ENCODE results near the gene MRGPRX3. TPM values are rescaled to one million over a fixed set of nuclear protein-coding genes. Genes with fewer than 3 reads are reported as not detected.

MRGPRX3 gene
- total and polyA plus RNA-seq, 2 of the 8 experiments (the other 6 are each of a cell fraction or from before 2014, with no cell fraction given), result not detected

DNA sequence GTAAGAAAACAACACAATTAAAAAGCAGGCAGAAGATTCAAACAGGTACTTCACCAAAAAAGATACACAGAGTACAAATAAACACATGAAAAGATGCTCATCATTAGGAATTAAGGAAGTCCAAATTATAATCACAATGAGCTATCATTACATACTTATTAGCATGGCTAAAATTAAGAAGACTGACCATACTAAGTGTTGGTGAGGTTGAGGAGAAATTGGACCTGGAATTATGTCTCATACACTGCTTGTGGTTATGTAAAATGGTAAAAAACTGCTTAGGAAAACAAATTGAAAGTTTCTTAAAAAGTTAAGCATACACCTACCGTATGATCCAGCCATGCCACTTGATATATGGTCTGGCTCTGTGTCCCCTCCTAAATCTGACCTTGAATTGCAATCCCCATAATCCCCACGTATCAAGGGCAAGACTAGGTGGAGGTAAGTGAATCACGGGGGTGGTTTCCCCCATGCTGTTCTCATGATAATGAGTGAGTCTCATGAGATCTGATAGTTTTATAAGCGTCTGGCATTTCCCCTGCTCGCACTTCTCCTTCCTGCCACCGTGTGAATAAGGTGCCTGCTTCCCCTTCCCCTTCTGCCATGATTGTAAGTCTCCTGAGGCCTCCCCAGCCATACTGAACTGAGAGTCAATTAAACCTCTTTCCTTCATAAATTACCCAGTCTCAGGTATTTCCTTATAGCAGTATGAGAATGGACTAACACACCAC lies 31.3 kb upstream of the MRGPRX3 start (continued):
- no peak for TF ChIP-seq KDM1A (IDR thresholded peaks at IDR 0.05; ENCODE audit: borderline replicate concordance, low read length)
- TF ChIP-seq, protein P1, sequence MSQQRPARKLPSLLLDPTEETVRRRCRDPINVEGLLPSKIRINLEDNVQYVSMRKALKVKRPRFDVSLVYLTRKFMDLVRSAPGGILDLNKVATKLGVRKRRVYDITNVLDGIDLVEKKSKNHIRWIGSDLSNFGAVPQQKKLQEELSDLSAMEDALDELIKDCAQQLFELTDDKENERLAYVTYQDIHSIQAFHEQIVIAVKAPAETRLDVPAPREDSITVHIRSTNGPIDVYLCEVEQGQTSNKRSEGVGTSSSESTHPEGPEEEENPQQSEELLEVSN (IDR thresholded peaks at IDR 0.05), result no peak
- TF ChIP-seq TCF12 (IDR thresholded peaks at IDR 0.05; ENCODE audit: low read depth, low read length), result no peak
- TF ChIP-seq CTBP2 (IDR thresholded peaks at IDR 0.05; ENCODE audit: borderline replicate concordance, insufficient read depth, insufficient read length, low read length), result no peak
- TF ChIP-seq POU5F1 (IDR thresholded peaks at IDR 0.05; ENCODE audit: low read depth, low read length), result no peak
